NCI-H774 (cell line): Measurements from ENCODE around the gene UQCRFS1.
A peak's percentile ranks its signal among the peaks of the same experiment; 100 is the strongest.
"Not testable (repeated sequence)": the region's sequence is repeated elsewhere in the genome, so short reads cannot be mapped to it uniquely, and the experiment has no call there.

Experiments used
- DNase-seq: peaks from one replicate; lab custom pipeline; 2025; lab: John Stamatoyannopoulos, UW

The UQCRFS1 gene

GRCh38 chr19:29214411-29214810 lies 1.5 kb upstream of the UQCRFS1 start:
- DNase-seq: no peak

- no peak for DNase-seq
Observed at GRCh38 chr19:29212356-29212647, 649 bp downstream of the UQCRFS1 start.

GRCh38 chr19:29211562-29212355 lies 1.2 kb downstream of the UQCRFS1 start:
- DNase-seq: no peak

GRCh38 chr19:29211041-29211440 lies 1.9 kb downstream of the UQCRFS1 start:
- DNase-seq: not testable (repeated sequence)

GRCh38 chr19:29210502-29210901 lies 2.4 kb downstream of the UQCRFS1 start:
- DNase-seq: not testable (repeated sequence)

GRCh38 chr19:29207403-29208187 lies 5.4 kb downstream of the UQCRFS1 start:
- DNase-seq: not testable (repeated sequence)

GRCh38 chr19:29206453-29206852 lies 6.5 kb downstream of the UQCRFS1 start:
- DNase-seq: no peak

- no peak for DNase-seq
Observed at GRCh38 chr19:29202281-29202680, 10.7 kb downstream of the UQCRFS1 start.

GRCh38 chr19:29201855-29202254 lies 11.1 kb downstream of the UQCRFS1 start:
- no peak for DNase-seq

GRCh38 chr19:29194658-29195057 lies 18.3 kb downstream of the UQCRFS1 start:
- no peak for DNase-seq

- DNase-seq: no peak
Observed at GRCh38 chr19:29193155-29193554, 19.8 kb downstream of the UQCRFS1 start.

GRCh38 chr19:29191005-29191404 lies 21.9 kb downstream of the UQCRFS1 start:
- DNase-seq: peak; percentile 7

GRCh38 chr19:29189033-29189360 lies 24.0 kb downstream of the UQCRFS1 start:
- DNase-seq: no peak

GRCh38 chr19:29188289-29189032 lies 24.5 kb downstream of the UQCRFS1 start:
- DNase-seq: no peak

- no peak for DNase-seq
Observed at GRCh38 chr19:29187676-29188075, 25.3 kb downstream of the UQCRFS1 start.

GRCh38 chr19:29185427-29185826 lies 27.5 kb downstream of the UQCRFS1 start:
- no peak for DNase-seq

- DNase-seq: no peak
Observed at GRCh38 chr19:29176981-29177754, 35.8 kb downstream of the UQCRFS1 start.

- no peak for DNase-seq
Observed at GRCh38 chr19:29173896-29174295, 39.1 kb downstream of the UQCRFS1 start.

GRCh38 chr19:29172302-29172701 lies 40.6 kb downstream of the UQCRFS1 start:
- DNase-seq: no peak

GRCh38 chr19:29171525-29171924 lies 41.4 kb downstream of the UQCRFS1 start:
- DNase-seq: no peak

- no peak for DNase-seq
Observed at GRCh38 chr19:29170554-29170953, 42.4 kb downstream of the UQCRFS1 start.

- no peak for DNase-seq
Observed at GRCh38 chr19:29162694-29163093, 50.3 kb downstream of the UQCRFS1 start.
